NB4 (cell line): ENCODE results near the gene STAG1.

Source experiments
- DNase-seq: peaks from one replicate; pipeline ENCODE4 v3.0.0; 2010; ENCODE audit warnings: low read depth
- H3K4me3 ChIP-seq: one replicate; pipeline ENCODE4 v1.5.1; 2011; ENCODE audit warnings: mild to moderate bottlenecking, low read depth, low read length, moderate library complexity
- CTCF ChIP-seq: IDR thresholded peaks from one replicate; pipeline ENCODE4 v1.5.1; 2012; ENCODE audit warnings: low read depth, low read length
- MYC ChIP-seq: IDR thresholded peaks from 2 replicates; pipeline ENCODE4 v1.6.1; 2011; ENCODE audit warnings: low read depth, low read length
- POLR2A ChIP-seq: IDR thresholded peaks from 2 replicates; pipeline ENCODE4 v1.6.1; 2011; ENCODE audit warnings: mild to moderate bottlenecking; ENCODE audit not compliant: insufficient read length; ENCODE audit errors: extremely low read depth
- TF ChIP-seq, protein P1 (sequence below): IDR thresholded peaks from 2 replicates; pipeline ENCODE4 v1.6.1; 2011; ENCODE audit warnings: low read depth, low read length

STAG1 gene

DNA sequence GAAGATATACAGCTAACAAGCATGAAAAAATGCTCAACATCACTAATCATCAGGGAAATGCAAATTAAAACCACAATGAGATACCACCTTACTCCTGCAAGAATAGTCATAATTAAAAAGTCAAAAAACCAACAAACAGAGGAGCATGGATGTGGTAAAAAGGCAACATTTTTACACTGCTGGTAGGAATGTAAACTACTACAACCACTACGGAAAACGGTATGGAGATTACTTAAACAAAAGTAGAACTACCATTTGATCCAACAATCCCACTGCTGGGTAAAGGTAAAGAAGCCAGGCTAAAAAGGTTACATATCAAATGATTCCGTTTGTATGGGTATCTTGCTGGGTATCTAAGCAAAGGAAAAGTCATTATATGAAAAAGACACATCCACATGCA, 53.8 kb downstream of the STAG1 start:
- no peak for DNase-seq
- no peak for TF ChIP-seq POLR2A
- H3K4me3 ChIP-seq, result no peak overlapping the region

- DNase-seq, result no peak
- TF ChIP-seq CTCF, result no peak
- TF ChIP-seq, protein P1, sequence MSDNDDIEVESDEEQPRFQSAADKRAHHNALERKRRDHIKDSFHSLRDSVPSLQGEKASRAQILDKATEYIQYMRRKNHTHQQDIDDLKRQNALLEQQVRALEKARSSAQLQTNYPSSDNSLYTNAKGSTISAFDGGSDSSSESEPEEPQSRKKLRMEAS, result no peak
- TF ChIP-seq MYC, result no peak
- no peak for TF ChIP-seq POLR2A
Observed at GRCh38 chr3:136696797-136697196, 55.4 kb downstream of the STAG1 start.

DNA sequence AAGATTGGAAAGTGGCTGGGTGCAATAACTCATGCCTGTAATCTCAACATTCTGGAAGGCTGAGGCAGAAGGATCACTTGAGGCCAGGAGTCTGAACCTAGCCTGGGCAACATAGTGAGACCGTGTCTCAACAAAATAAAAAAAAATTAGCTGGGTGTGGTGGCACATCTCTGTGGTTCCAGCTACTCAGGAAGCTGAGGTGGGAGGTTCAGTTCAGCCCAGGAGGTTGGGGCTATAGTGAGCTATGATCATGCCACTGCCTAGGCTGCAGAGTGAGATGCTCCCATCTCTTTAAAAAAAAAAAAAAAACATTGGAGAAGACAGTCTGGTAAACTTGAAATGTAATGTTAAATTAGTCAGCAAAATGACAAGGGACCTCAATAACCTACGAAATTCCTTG, 57.9 kb downstream of the STAG1 start:
- no peak overlapping the region for H3K4me3 ChIP-seq
- TF ChIP-seq CTCF, result no peak
- TF ChIP-seq, protein P1, result no peak
- no peak for TF ChIP-seq MYC
- no peak for TF ChIP-seq POLR2A
- DNase-seq, result no peak

More at GRCh38 chr3:136696797-136697196, 55.4 kb downstream of the STAG1 start:
- no peak overlapping the region for H3K4me3 ChIP-seq

- DNase-seq, result no peak
- H3K4me3 ChIP-seq, result no peak overlapping the region
- TF ChIP-seq, protein P1, result no peak
- no peak for TF ChIP-seq MYC
- no peak for TF ChIP-seq POLR2A
- no peak for TF ChIP-seq CTCF
Observed at GRCh38 chr3:136690599-136690998, 61.6 kb downstream of the STAG1 start.

DNA sequence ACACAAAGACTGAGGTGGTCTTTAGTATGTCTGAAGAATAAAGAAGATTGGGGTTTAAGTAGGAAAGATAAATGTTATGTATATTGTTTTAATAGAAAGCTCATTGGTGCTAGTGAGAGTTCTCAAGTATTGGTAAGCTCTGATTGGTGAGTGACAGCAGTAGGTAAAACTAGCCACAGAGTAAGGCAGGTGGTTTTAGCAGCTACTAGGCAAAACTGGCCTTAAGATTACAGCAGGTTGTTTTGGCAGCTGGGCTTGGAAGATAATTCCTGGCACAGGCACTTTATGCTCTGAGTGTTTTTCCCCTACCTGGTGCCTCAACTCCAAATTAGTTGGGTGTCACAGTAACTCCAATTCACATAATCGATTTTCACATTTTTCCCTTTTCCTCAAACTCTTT, 66.3 kb downstream of the STAG1 start:
- no peak for DNase-seq
- H3K4me3 ChIP-seq, result no peak overlapping the region
- TF ChIP-seq, protein P1, result no peak
- no peak for TF ChIP-seq CTCF
- TF ChIP-seq POLR2A, result no peak
- TF ChIP-seq MYC, result no peak

DNA sequence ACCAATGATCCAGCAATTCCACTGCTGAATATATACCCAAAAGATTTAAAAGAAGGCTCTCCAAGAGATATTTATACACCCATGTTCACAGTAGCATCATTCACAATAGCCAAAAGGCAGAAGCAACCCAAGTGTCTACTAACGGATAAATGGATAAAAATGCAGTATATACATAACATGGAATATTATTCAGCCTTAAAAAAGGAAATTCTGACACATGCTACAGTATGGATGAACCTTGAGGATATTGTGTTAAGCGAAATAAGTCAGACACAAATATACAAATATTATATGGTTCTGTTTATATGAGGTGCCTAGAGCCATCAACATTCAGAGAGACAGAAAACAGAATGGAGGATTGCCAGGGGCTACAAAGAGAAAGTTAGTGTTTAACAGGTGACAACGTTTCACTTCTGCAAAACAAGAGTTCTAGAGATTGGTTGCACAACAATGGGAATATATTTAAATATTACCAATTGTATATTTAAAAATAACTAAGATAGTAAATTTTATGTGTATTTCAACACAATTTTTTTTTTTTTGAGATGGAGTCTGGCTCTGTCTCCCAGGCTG, 69.4 kb downstream of the STAG1 start:
- no peak for TF ChIP-seq POLR2A
- TF ChIP-seq, protein P1, result no peak
- TF ChIP-seq MYC, result no peak
- no peak for TF ChIP-seq CTCF
- DNase-seq, result no peak
- no peak overlapping the region for H3K4me3 ChIP-seq
